Measurements from ENCODE around the gene HACD2.

The HACD2 gene

DNA sequence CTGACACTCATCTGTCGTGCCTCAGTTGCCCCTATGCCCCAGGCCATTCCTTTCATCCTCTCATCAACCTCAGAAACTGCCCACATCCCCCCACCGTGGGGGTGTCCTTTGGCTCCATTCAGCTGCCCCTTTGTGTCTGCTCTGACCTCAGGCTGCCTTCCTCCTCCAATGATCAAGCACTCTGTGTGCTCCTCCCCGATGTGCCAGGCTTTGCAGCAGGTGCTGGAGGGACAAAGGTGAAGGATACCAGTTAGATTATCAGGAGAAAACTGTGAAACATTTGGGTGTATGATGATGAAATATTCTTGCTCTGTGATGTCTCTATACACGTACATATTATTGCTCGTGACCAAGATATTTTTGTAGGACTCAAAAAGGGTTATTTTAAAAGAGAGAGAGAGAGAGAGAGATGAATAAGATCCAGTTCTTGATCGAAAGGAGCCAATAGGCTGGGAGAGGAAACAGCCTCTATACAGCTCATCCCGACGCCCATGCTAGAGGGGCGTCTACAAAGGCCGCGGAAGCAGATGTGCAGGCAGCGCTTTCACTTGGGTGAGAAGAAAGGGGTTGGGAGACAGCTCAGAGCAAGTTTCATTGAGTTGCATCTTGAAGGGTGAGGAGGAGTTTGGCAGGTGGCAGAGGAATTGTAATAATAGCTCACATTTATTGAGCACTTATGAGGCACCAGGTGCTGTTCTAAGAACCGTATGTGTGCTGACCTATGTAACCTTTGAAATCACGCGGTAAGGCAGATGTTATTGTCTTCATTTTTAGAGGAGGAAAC is 107.7 kb downstream of the HACD2 start:
- TF ChIP-seq CTCF (IDR thresholded peaks at IDR 0.05; ENCODE audit: poor library complexity, severe bottlenecking), result no peak
- H3K4me1 ChIP-seq (ENCODE audit: insufficient read depth, poor library complexity, severe bottlenecking), result no peaks in the 10 kb centered on the region
- ATAC-seq (ENCODE audit: low read depth) (no peak), DNase-seq (ENCODE audit: low spot score) (no peak)
- H3K36me3 ChIP-seq (ENCODE audit: low read depth), result no peaks in the 10 kb centered on the region
- no peaks in the 10 kb centered on the region for H3K9me3 ChIP-seq (ENCODE audit: severe bottlenecking)
- no peaks in the 10 kb centered on the region for H3K27me3 ChIP-seq (ENCODE audit: insufficient read depth, poor library complexity, severe bottlenecking)
- H3K27ac ChIP-seq (ENCODE audit: poor library complexity, severe bottlenecking), result no peak overlapping the region
- no peak overlapping the region for H3K4me3 ChIP-seq (ENCODE audit: severe bottlenecking)

- ATAC-seq (ENCODE audit: low read depth) (no peak), DNase-seq (ENCODE audit: low spot score) (no peak)
- Histone ChIP-seq H3K27ac (ENCODE audit: poor library complexity, severe bottlenecking) (no peak overlapping the region), H3K4me3 (ENCODE audit: severe bottlenecking) (no peak overlapping the region), H3K4me1 (ENCODE audit: insufficient read depth, poor library complexity, severe bottlenecking) (no peaks in the 10 kb centered on the region), H3K36me3 (ENCODE audit: low read depth) (no peaks in the 10 kb centered on the region), H3K9me3 (ENCODE audit: severe bottlenecking) (no peaks in the 10 kb centered on the region), H3K27me3 (ENCODE audit: insufficient read depth, poor library complexity, severe bottlenecking) (no peaks in the 10 kb centered on the region)
- TF ChIP-seq CTCF (IDR thresholded peaks at IDR 0.05; ENCODE audit: poor library complexity, severe bottlenecking), result no peak
Observed at GRCh38 chr3:123475786-123476185, 109.1 kb downstream of the HACD2 start.

GRCh38 chr3:123471106-123471505 is 113.7 kb downstream of the HACD2 start:
- H3K4me3 ChIP-seq (ENCODE audit: severe bottlenecking), result no peak overlapping the region
- DNase-seq (ENCODE audit: low spot score) (no peak), ATAC-seq (ENCODE audit: low read depth) (no peak)
- H3K36me3 ChIP-seq (ENCODE audit: low read depth), result no peaks in the 10 kb centered on the region
- H3K9me3 ChIP-seq (ENCODE audit: severe bottlenecking), result no peaks in the 10 kb centered on the region
- H3K27me3 ChIP-seq (ENCODE audit: insufficient read depth, poor library complexity, severe bottlenecking), result no peaks in the 10 kb centered on the region
- no peak overlapping the region for H3K27ac ChIP-seq (ENCODE audit: poor library complexity, severe bottlenecking)
- TF ChIP-seq CTCF (IDR thresholded peaks at IDR 0.05; ENCODE audit: poor library complexity, severe bottlenecking), result no peak
- no peaks in the 10 kb centered on the region for H3K4me1 ChIP-seq (ENCODE audit: insufficient read depth, poor library complexity, severe bottlenecking)

- ATAC-seq (ENCODE audit: low read depth) (no peak), DNase-seq (ENCODE audit: low spot score) (no peak)
- no peak overlapping the region for H3K4me3 ChIP-seq (ENCODE audit: severe bottlenecking)
- no peaks in the 10 kb centered on the region for H3K9me3 ChIP-seq (ENCODE audit: severe bottlenecking)
- H3K4me1 ChIP-seq (ENCODE audit: insufficient read depth, poor library complexity, severe bottlenecking), result no peaks in the 10 kb centered on the region
- H3K27ac ChIP-seq (ENCODE audit: poor library complexity, severe bottlenecking), result no peak overlapping the region
- H3K27me3 ChIP-seq (ENCODE audit: insufficient read depth, poor library complexity, severe bottlenecking), result no peaks in the 10 kb centered on the region
- H3K36me3 ChIP-seq (ENCODE audit: low read depth), result no peaks in the 10 kb centered on the region
- TF ChIP-seq CTCF (IDR thresholded peaks at IDR 0.05; ENCODE audit: poor library complexity, severe bottlenecking), result no peak
Observed at GRCh38 chr3:123469323-123469995, 115.4 kb downstream of the HACD2 start.

- Histone ChIP-seq H3K36me3 (ENCODE audit: low read depth) (no peaks in the 10 kb centered on the region), H3K4me1 (ENCODE audit: insufficient read depth, poor library complexity, severe bottlenecking) (no peaks in the 10 kb centered on the region), H3K27ac (ENCODE audit: poor library complexity, severe bottlenecking) (no peak overlapping the region), H3K4me3 (ENCODE audit: severe bottlenecking) (no peak overlapping the region), H3K9me3 (ENCODE audit: severe bottlenecking) (no peaks in the 10 kb centered on the region), H3K27me3 (ENCODE audit: insufficient read depth, poor library complexity, severe bottlenecking) (no peaks in the 10 kb centered on the region)
- ATAC-seq (ENCODE audit: low read depth) (no peak), DNase-seq (ENCODE audit: low spot score) (no peak)
- TF ChIP-seq CTCF (IDR thresholded peaks at IDR 0.05; ENCODE audit: poor library complexity, severe bottlenecking), result no peak
Observed at GRCh38 chr3:123467046-123467445, 117.8 kb downstream of the HACD2 start.

All from RWPE2 (cell line).